Stimulated activated CD4-positive, alpha-beta T cell treated with anti-CD3 and anti-CD28 coated beads, Interleukin-4, amount 100 ng/mL, for 48 hours (primary cell): ENCODE data around the gene SLC25A10.
"Not testable (repeated sequence)": the region's sequence is repeated elsewhere in the genome, so short reads cannot be mapped to it uniquely, and the experiment has no call there.

Experiments used
- DNase-seq, 2 donors: peaks; one replicate each; pipeline ENCODE4 v3.0.0-alpha.2; 2020; ENCODE audit warnings: low read depth in 2 of 2

SLC25A10 gene, protein sequence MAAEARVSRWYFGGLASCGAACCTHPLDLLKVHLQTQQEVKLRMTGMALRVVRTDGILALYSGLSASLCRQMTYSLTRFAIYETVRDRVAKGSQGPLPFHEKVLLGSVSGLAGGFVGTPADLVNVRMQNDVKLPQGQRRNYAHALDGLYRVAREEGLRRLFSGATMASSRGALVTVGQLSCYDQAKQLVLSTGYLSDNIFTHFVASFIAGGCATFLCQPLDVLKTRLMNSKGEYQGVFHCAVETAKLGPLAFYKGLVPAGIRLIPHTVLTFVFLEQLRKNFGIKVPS

DNA sequence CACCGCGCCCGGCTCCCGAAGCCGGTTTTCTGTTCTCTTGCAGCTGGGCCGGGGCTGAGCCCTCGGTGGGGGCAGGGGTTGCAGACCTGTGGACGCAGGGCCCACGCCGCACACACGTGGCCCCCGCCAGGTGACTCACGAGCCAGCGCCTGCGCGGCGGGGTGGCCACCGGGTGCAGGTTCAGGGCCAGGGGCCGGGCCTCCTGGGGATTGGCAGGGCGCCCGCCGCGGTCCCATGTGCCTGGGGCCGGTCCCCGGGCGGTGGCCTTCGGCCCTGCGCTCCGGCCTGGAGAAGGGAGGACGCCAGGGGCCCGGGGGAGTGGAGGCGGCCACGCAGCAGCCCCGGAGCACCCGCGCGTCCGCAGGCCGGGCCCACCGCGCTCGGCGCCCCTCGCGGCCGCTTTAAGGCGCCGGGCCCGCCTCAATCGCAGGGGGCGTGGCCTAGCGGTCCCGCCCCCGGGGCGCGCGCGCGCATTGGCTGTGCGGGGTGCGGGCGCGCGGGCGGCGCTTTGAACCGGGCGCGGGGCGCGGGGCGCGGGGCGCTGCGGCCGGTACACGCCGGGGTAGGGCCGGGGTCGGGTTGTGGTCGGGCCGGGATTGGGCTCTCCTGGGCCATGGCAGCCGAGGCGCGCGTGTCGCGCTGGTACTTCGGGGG lies at the start of gene SLC25A10:
Gene SLC25A10, plus strand, starts transcription at position 471 of the 654 bp plus-strand sequence. Its CDS starts 143 bp downstream, at position 614.
- peak; percentile 75 to 83 for DNase-seq

DNA sequence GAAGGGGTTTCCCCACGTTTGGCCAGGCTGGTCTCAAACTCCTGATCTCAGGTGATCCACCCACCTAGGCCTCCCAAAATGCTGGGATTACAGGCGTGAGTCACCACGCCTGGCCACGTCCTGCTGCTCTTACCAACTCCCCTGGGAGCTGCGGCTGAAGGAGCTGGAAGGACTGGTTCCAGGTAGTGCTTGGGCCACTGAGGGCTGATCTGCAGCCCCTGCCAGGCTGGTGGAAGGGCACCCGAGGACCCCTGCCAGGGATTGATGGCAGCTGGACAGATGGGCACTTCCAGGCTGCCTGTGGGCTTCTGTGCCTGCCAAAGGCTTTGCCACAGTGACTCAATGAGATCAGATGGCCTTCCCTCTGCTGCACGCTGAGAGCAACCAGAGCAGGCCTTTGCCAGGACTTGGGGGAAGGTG lies 48.0 kb upstream of the SLC25A10 start:
- no peak for DNase-seq

DNA sequence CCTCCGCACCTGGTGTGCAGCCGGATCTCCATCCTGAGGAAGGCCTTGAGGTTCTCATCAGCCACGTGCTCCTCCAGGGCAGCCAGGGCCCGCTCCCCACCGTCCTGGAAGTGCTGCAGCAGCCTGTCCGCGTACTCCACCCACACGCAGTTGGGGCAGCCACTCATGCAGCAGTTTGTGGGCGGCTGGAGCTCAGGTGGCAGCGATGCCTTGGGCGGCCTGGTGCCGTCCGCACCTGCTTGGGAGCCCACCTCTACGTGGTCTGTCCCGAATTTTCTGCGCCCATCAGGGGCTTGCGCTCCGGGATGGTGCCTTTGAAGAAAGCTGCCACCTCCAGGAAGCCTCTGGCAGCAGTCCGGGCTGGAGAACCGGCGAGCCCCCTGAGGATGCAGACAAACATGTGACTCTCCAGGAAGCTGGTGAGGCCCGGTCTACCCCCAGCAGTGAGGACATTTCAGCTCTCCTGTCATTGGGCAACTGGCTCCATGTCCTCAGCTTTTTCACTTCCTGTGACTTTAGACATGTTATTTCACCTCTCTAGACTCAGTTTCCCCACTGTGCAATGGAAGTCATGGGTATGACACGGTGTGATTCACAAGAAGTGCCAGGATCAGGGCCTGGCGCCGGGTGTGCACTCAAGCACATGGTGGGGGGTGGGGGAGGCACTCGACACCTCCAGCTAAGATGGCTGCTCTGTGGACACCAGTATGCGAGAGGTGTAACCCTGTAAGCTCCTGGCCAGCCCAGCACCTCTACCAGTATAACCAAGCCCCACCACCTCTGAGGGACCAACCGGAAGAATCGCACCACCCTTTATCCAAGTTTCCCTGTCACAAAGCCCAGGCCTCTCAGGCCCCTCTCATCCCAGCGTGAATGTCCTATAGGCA lies 46.6 kb upstream of the SLC25A10 start:
- DNase-seq = peak; percentile 61 to 64

- peak in 1 of 2 donors; percentile 15 for DNase-seq
Measured at GRCh38 chr17:81666092-81666341, 46.1 kb upstream of the SLC25A10 start.

GRCh38 chr17:81666342-81667191 lies 45.5 kb upstream of the SLC25A10 start, which contains the start of the genes CCDC137 and OXLD1:
Gene CCDC137 (plus strand): TSS chr17:81666737. CDS start chr17:81666767, 30 bp downstream.
Gene OXLD1 (minus strand): TSS chr17:81666605. CDS start chr17:81666577, 28 bp downstream.
- DNase-seq = peak; percentile 88 to 93

DNA sequence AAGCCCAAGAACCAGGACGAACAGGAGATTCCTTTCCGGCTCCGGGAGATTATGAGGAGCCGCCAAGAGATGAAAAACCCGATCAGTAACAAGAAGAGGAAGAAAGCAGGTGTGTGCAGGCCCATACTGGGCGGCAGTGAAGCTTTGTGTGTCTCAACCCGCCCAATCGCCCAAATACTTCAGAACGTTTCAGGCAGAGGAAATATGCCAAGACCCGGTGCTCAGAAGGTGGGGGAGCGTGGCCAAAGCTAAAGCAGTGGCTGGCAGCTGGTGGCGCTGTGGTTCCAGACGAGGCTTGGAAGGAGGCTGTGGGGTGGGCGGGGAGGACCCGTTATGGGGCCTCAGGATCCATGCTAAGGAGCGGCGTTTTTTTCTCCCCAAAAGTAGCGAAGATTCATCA lies 44.3 kb upstream of the SLC25A10 start:
- no peak for DNase-seq

DNA sequence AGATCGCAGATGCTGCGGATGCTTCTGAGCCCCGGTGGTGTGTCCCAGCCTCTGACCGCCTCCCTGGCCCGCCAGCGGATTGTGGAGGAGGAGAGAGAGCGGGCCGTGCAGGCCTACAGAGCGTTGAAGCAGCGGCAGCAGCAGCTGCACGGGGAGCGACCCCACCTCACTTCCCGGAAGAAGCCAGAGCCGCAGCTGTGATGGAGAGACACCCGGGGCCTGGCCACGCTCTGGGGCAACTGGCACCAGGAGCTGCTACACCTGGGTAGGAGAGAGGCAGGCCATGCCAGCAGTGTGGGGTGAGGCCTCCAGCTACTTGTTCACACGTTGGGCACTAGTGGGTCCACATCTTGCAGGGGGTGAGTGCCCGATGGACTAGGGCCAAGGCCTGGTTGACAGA lies 39.6 kb upstream of the SLC25A10 start:
- no peak for DNase-seq

DNA sequence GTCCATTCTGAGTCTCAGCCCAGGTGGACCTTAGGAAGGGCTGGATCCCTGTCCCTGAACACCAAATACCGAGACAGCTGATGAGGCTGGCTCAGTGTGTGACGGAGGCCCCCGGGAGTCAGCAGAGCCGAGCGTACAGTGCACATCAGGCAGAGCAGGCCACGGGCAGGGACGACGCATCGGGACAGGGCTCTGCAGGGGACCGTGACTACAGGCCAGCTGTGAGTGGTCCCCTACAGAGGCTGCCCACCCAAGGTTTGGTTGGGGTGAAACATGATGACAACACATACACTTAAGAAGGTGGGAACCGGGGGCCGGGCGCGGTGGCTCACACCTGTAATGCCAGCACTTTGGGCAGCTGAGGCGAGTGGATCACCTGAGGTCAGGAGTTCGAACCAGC lies 39.1 kb upstream of the SLC25A10 start:
- DNase-seq = no peak

- DNase-seq = no peak
Measured at GRCh38 chr17:81673561-81674258, 38.4 kb upstream of the SLC25A10 start.

DNA sequence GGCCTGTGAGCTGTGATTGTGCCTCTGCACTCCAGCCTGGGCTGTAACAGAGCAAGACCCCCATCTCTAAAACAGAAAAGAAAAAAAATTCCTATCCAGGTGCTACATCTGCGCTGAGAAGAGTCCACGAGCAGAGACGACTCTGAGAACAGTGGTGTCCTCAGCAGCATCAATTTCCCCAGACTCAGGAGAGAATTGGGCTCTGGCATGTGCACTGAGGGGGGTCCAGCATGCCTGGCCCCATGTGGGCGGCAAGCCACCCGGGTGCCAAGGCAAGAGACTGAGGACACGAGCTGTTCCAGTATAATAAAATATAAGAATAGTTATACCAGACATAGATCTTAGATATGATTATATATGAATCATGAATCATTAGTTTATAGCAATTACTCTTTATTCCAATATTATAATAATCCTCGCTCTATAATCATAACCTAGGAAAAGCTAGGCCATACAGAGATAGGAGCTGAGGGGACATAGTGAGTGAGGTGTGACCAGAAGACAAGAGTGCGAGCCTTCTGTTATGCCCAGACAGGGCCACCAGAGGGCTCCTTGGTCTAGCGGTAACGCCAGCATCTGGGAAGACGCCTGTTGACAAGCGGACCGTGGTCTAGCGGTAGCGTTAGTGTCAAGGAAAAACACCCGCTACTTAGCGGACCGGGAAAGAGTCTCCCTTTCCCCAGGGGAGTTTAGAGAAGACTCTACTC lies 36.4 kb upstream of the SLC25A10 start:
- DNase-seq = not testable (repeated sequence)

DNA sequence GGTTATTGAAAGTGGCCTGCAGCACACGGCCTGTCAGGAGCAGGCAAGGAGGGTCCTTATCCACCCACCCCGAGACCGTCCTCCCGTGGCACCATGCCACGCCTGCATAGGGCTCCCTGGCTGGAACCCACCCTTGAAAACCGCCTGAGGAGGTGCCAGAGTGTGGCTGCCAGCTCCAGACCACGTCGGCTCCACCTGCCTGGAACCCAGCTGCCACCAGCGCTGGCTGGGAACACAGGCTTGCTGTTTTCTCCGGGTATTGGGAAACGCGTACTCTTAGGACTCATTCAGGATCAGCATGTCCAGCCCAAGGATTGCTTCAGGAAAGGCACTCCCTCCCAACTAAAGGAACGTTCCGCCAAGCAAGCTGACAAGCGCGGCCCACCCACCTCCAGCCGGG lies 35.2 kb upstream of the SLC25A10 start:
- DNase-seq = no peak

GRCh38 chr17:81680150-81680549 lies 31.9 kb upstream of the SLC25A10 start:
- DNase-seq = no peak

DNA sequence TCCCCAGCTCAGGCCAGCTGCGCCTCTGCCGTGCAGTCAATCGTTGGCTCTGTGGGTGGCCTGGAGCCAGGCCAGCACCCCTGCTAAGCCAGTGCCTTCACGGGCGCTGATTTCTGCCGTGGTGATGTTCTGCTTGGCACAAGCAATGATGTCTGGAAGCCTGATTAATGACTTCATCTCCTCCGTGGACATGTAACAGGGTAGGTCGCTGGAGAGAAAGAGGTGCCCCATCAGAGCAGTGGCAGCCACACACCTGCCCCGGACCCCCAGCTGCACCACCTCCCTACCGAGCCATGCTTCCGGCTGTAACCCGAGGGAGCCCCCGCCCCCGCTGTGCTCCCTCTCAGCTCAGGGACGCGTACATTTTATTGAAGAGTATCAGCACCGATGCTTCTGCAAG lies 30.4 kb upstream of the SLC25A10 start:
- no peak for DNase-seq

GRCh38 chr17:81682565-81683207 lies 29.4 kb upstream of the SLC25A10 start:
- DNase-seq = no peak

DNA sequence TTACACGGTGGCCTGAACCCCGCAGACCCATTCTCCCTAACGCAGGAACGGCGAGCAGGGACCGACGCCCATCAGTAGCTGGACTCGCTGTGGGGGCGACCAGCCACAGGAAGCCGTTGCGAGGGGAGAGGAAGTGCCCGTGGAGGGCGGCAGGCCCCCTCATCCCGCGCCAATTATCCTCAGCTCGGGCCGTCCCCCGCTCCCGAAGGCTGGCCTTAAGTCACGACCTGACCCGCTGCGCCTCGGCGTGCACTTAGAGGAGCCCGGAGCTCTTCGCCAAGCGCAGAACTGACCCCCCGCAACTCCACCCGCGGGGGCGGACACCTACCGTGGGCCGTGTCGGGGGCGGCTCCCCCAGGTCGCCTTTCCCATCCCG lies 28.9 kb upstream of the SLC25A10 start:
- no peak for DNase-seq

- DNase-seq = peak; percentile 95 to 96
Measured at GRCh38 chr17:81683584-81684441, 28.3 kb upstream of the SLC25A10 start, which contains the start of the genes ARL16 and HGS. Gene ARL16 (minus strand): TSS chr17:81683797. CDS start chr17:81683753, 44 bp downstream. Gene HGS (plus strand): TSS chr17:81684011. CDS start chr17:81684067, 56 bp downstream.

- no peak for DNase-seq
Measured at GRCh38 chr17:81684442-81684911, 27.6 kb upstream of the SLC25A10 start.

- peak; percentile 51 to 52 for DNase-seq
Measured at GRCh38 chr17:81685108-81685507, 27.0 kb upstream of the SLC25A10 start.
